ENCODE data around the gene CMTM2. TPM values are rescaled to one million over a fixed set of nuclear protein-coding genes. Genes with fewer than 3 reads are reported as not detected.

The CMTM2 gene
- total RNA-seq, 1 donor from 2014 or later, result not detected

- H3K4me1 Mint-ChIP-seq, result peaks cover 33% of the 10 kb centered on the region
- H3K36me3 ChIP-seq, result no peaks in the 10 kb centered on the region
- no peak overlapping the region for H3K4me3 ChIP-seq
- peak; percentile 37 for DNase-seq (ENCODE audit: low spot score)
- H3K9ac ChIP-seq, result no peak overlapping the region
- no peak overlapping the region for H3K4me2 ChIP-seq
- peaks cover 23% of the 10 kb centered on the region for H3K36me3 Mint-ChIP-seq
- H3K27ac Mint-ChIP-seq, result no peak overlapping the region
- TF ChIP-seq, protein P1, sequence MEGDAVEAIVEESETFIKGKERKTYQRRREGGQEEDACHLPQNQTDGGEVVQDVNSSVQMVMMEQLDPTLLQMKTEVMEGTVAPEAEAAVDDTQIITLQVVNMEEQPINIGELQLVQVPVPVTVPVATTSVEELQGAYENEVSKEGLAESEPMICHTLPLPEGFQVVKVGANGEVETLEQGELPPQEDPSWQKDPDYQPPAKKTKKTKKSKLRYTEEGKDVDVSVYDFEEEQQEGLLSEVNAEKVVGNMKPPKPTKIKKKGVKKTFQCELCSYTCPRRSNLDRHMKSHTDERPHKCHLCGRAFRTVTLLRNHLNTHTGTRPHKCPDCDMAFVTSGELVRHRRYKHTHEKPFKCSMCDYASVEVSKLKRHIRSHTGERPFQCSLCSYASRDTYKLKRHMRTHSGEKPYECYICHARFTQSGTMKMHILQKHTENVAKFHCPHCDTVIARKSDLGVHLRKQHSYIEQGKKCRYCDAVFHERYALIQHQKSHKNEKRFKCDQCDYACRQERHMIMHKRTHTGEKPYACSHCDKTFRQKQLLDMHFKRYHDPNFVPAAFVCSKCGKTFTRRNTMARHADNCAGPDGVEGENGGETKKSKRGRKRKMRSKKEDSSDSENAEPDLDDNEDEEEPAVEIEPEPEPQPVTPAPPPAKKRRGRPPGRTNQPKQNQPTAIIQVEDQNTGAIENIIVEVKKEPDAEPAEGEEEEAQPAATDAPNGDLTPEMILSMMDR (IDR thresholded peaks at IDR 0.05), result peak; percentile 18
- no peak for TF ChIP-seq EZH2phosphoT487 (IDR thresholded peaks at IDR 0.05)
- no peak overlapping the region for H3K27ac ChIP-seq
- no peaks in the 10 kb centered on the region for H4K20me1 ChIP-seq (ENCODE audit: low read depth)
- H3K79me2 ChIP-seq (ENCODE audit: low read depth), result peaks cover 12% of the 10 kb centered on the region
- H3K4me1 ChIP-seq, result peaks cover 15% of the 10 kb centered on the region
- peaks cover 29% of the 10 kb centered on the region for H3F3A ChIP-seq (ENCODE audit: low read depth)
- H3K4me3 Mint-ChIP-seq, result peak overlapping the region; percentile 82
- no peak overlapping the region for H2AFZ ChIP-seq (replicated peaks)
- H3K27me3 ChIP-seq, result peaks cover 13% of the 10 kb centered on the region
- peaks cover 12% of the 10 kb centered on the region for H3K27me3 Mint-ChIP-seq (ENCODE audit: insufficient read depth, low read depth)
- H3K9me3 Mint-ChIP-seq, result peaks cover 5% of the 10 kb centered on the region
- H3K9me3 ChIP-seq (ENCODE audit: low read depth), result no peaks in the 10 kb centered on the region
Measured at GRCh38 chr16:66551348-66551759, 27.9 kb upstream of the CMTM2 start.

DNA sequence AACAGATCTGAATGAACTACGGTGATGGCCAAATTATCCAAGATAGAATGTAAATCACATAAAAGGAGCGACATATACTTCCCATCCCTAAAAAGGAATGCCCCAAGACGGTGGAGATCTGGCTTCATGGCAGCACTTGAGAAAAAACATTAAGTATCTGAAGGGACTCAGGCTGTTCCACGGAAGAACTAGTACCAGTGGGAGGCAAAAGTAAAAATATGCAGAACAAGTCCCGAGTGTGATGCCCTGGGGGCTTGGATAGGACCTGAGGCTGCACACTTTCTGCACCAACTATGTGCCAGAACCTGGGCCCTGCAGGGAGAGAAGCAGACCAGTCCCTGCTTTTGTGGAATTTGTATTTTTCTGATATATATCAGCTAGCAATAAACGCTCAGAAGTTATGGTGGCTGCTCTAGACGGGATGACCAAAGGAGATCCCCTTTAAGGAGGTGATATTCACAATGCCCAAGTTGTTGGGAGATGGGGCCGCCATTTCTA is 27.4 kb upstream of the CMTM2 start:
- H3K27me3 ChIP-seq, result peaks cover 13% of the 10 kb centered on the region
- H3K4me1 ChIP-seq, result peaks cover 15% of the 10 kb centered on the region
- no peaks in the 10 kb centered on the region for H4K20me1 ChIP-seq (ENCODE audit: low read depth)
- no peaks in the 10 kb centered on the region for H3K36me3 ChIP-seq
- Mint-ChIP-seq H3K36me3 (peaks cover 22% of the 10 kb centered on the region), H3K9me3 (peaks cover 5% of the 10 kb centered on the region), H3K27ac (no peak overlapping the region), H3K27me3 (ENCODE audit: insufficient read depth, low read depth) (peaks cover 12% of the 10 kb centered on the region), H3K4me1 (peaks cover 33% of the 10 kb centered on the region), H3K4me3 (peak overlapping the region; percentile 82)
- peak overlapping the region; percentile 41 for H3K4me3 ChIP-seq
- H3K4me2 ChIP-seq, result peak overlapping the region; percentile 79
- peak overlapping the region; percentile 99 for H2AFZ ChIP-seq (replicated peaks)
- H3K9ac ChIP-seq, result no peak overlapping the region
- DNase-seq (ENCODE audit: low spot score), result no peak
- TF ChIP-seq EZH2phosphoT487 (IDR thresholded peaks at IDR 0.05) (no peak), EZH2 (IDR thresholded peaks at IDR 0.05) (no peak)
- TF ChIP-seq, protein P1 (IDR thresholded peaks at IDR 0.05), result no peak
- H3K79me2 ChIP-seq (ENCODE audit: low read depth), result peaks cover 12% of the 10 kb centered on the region
- no peak overlapping the region for H3K27ac ChIP-seq
- no peaks in the 10 kb centered on the region for H3K9me3 ChIP-seq (ENCODE audit: low read depth)
- peaks cover 29% of the 10 kb centered on the region for H3F3A ChIP-seq (ENCODE audit: low read depth)

DNA sequence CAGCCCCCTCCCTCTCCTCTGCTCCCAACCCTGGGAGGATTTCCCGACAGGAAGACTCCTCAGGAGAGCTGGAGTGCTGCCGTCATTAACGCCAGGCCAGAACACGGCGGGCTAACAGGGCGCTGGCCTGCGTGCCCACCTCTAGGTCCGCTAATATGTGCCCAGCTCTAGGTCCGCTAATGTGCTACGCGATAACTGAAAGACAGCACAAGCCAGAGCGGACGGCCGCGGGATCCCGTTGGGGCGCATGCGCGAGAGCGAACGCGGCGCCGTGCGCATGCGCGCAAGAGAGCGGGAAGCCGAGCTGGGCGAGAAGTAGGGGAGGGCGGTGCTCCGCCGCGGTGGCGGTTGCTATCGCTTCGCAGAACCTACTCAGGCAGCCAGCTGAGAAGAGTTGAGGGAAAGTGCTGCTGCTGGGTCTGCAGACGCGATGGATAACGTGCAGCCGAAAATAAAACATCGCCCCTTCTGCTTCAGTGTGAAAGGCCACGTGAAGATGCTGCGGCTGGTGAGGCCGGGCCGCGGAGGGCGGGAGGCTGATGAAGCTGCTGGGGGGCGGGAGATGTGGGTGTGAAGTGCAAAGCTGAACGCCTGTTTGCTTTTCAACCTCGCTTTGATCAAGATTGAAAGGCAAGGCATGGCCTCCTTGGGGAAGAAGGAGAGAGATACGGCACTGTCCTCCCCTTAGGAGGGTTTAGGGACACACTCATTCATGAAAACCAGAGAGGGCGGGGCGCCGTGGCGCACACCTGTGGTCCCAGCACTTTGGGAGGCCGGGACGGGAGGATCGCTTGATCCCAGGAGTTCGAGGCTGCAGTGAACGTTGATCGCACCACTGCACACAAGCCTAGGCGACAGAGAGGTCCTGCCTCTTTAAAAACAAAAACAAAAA is 26.7 kb upstream of the CMTM2 start, which contains the start of gene CKLF:
CKLF (plus strand) TSS at position 291 of the 892 bp plus-strand sequence; CDS start at position 431, 140 bp downstream.
- Histone ChIP-seq H3K9me3 (ENCODE audit: low read depth) (no peaks in the 10 kb centered on the region), H3K4me2 (peak within 1 kb of the TSS; percentile 79), H3K4me3 (peak within 1 kb of the TSS; percentile 41), H3K27ac (no peak within 1 kb of the TSS), H3F3A (ENCODE audit: low read depth) (peaks cover 29% of the 10 kb centered on the region), H3K36me3 (no peaks in the 10 kb centered on the region), H2AFZ (replicated peaks) (peak within 1 kb of the TSS; percentile 99), H3K27me3 (peaks cover 13% of the 10 kb centered on the region), H3K4me1 (peaks cover 15% of the 10 kb centered on the region), H3K9ac (no peak within 1 kb of the TSS), H4K20me1 (ENCODE audit: low read depth) (no peaks in the 10 kb centered on the region), H3K79me2 (ENCODE audit: low read depth) (peaks cover 12% of the 10 kb centered on the region)
- DNase-seq (ENCODE audit: low spot score), result peak; percentile 91
- peak within 1 kb of the TSS; percentile 82 for H3K4me3 Mint-ChIP-seq
- H3K27me3 Mint-ChIP-seq (ENCODE audit: insufficient read depth, low read depth), result peaks cover 12% of the 10 kb centered on the region
- H3K27ac Mint-ChIP-seq, result peak within 1 kb of the TSS; percentile 78
- H3K9me3 Mint-ChIP-seq, result peaks cover 5% of the 10 kb centered on the region
- H3K36me3 Mint-ChIP-seq, result peaks cover 18% of the 10 kb centered on the region
- peaks cover 33% of the 10 kb centered on the region for H3K4me1 Mint-ChIP-seq
- TF ChIP-seq EZH2phosphoT487 (IDR thresholded peaks at IDR 0.05), result no peak
- no peak for TF ChIP-seq EZH2 (IDR thresholded peaks at IDR 0.05)
- TF ChIP-seq, protein P1 (IDR thresholded peaks at IDR 0.05), result no peak

Measured in neural progenitor cell (in vitro differentiated cells).